HG03039 (cell line): ENCODE measurements around the gene CLMP.
"Not testable (repeated sequence)": the region's sequence is repeated elsewhere in the genome, so short reads cannot be mapped to it uniquely, and the experiment has no call there.

ENCODE experiments used
- ATAC-seq: cut with Tn5 transposase; IDR thresholded peaks from one replicate; pipeline ENCODE4 v1.9.1; 2021; ENCODE audit warnings: mild to moderate bottlenecking, moderate library complexity; ENCODE audit not compliant: unreplicated experiment

The CLMP gene

DNA sequence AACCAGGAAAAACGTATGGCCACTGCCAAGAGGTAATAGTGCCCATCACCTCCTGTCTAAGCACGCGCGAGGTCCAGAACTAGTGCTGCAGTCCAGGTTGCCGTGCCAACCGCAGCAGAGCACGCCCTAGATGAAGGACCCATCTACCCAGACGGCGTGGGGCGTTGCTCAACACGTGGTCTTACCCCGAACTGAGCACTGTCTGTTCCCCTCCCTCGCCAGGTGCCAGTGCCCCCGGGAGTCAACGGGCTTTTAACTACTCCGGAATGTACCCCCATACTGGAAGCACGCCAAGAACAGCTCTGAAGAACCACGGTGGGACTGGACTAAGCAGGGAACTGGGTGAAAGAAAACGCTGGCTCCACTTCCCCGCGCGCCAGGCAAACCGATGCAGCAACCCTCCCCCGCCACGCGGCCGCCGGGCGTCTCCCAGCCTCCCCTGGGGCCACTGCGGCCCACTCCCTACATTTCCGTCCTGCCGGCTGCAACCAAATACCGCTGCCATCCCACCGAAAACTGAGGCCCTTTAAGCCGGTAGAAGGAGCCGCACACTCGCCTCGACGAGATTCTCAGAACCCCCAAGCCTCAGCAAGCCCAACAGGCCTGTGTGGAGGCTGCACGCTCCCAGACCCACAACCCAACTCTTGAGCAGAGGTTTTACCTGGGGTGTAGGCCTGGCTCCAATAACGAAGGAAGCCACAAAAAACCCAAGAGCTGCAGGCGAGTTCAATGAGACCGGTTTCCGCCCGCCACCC lies 133.5 kb downstream of the CLMP start, which contains the start of gene HSPA8:
TSS of gene HSPA8 (minus strand) at position 734 of the 755 bp plus-strand sequence. CDS start 812 bp downstream, outside the sequence.
- ATAC-seq = peak; percentile 2

- no peak for ATAC-seq
Observed at GRCh38 chr11:123060277-123061000, 134.6 kb downstream of the CLMP start.

GRCh38 chr11:123059041-123059920 lies 135.8 kb downstream of the CLMP start:
- not testable (repeated sequence) for ATAC-seq

DNA sequence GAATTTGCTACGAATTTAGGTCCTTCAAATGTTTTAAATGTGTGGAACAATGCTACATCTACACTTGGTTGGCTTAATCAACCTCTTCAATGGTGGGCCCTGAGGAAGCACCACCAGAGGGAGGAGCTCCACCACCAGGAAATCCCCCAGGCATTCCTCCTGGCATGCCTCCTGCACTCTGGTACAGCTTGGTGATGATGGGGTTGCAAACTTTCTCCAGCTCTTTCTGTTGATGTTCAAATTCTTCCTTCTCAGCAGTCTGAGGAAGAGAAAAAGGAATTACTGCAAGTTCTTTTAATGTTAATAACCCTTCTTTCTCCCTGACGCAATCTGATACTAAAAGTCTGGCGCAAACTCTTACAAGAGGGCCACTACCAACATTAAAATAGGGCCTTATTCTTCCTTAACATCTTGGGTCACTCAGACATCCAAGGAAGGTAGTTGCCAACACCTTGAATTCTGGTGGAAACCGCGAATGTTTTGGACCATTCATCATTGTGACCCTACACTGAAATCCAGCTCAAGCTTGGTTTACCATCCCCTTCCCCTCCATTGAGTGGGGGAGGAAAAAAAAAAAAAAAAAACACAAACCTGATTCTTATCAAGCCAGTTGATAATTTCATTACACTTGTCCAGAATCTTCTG lies 137.3 kb downstream of the CLMP start:
- ATAC-seq = no peak

DNA sequence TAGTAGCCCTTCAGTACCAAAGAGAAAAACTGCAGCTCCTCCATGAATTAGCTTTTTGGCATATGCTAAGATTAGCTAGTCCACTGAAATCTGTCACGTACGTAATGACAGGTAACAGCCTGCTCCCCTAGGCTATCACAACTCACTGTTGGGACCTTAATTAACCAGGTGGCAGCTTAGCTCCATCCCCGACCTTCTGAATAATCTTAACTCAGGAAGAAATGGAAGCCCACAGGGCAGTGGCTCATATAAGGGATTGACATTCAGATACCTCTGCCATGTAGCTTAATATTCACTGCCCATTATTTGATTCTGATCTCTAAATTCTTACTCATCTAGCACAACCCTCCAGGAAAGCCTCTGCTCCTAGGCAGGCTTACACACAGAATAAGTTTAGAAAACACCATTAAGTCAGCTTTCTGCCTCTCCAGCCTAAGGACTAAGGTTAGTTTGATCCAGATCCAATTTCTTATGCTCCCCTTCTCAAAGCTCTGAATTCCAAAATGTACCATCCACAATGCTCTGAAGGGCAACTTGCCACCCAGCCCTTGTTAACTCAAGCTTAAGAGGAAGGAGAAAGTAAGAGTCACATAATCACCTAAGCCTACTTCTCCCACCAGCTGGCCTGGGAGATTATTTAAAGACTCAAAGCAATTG lies 138.1 kb downstream of the CLMP start:
- ATAC-seq = no peak

- ATAC-seq = no peak
Observed at GRCh38 chr11:123055191-123055901, 139.7 kb downstream of the CLMP start.

- ATAC-seq = peak; percentile 49
Observed at GRCh38 chr11:123054301-123055065, 140.6 kb downstream of the CLMP start.

GRCh38 chr11:123052901-123053721 lies 141.9 kb downstream of the CLMP start:
- no peak for ATAC-seq

GRCh38 chr11:123051634-123052033 lies 143.4 kb downstream of the CLMP start:
- ATAC-seq = no peak

DNA sequence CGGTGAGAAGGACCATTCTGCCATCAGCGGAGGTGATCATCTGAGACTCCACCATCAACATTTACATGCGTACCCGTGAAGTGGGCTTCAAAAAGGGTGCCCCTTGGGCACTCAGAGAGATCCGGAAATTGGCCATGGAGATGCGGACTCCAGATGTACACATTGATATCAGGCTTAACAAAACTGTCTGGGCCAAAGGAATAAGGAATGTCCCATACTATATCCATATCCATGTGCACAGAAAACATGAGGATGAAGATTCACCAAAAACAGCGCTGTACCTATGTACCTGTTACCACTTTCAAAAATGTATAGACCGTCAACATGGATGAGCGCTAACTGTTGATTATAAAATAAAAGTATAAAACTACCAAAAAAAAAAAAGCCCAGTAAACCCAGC lies 143.9 kb downstream of the CLMP start:
- ATAC-seq = no peak

- no peak for ATAC-seq
Observed at GRCh38 chr11:123047947-123048293, 147.1 kb downstream of the CLMP start.

GRCh38 chr11:123047266-123047946 lies 147.6 kb downstream of the CLMP start:
- no peak for ATAC-seq

- no peak for ATAC-seq
Observed at GRCh38 chr11:123046473-123047259, 148.4 kb downstream of the CLMP start.

GRCh38 chr11:123045101-123045500 lies 149.9 kb downstream of the CLMP start:
- no peak for ATAC-seq

DNA sequence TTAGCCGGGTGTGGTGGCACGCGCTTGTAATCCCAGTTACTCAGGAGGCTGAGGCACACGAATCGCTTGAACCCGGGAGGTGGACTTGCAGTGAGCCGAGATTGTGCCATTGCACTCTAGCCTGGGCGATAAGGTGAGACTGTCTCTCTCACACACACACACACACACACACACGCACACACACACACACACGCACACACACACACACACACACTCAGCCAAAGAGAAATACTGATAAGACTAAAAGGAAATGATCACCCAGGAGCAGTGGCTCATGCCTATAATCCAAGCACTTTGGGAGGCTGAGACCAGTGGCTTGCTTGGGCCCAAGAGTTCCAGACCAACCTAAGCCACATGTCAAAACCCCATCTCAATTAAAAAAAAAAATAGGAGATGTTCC lies 153.9 kb downstream of the CLMP start:
- no peak for ATAC-seq

- ATAC-seq = no peak
Observed at GRCh38 chr11:123040111-123040432, 155.0 kb downstream of the CLMP start.

GRCh38 chr11:123035831-123036230 lies 159.2 kb downstream of the CLMP start:
- ATAC-seq = no peak
